ENCODE measurements around the gene PPP1R37.
"Not testable (repeated sequence)": the region's sequence is repeated elsewhere in the genome, so short reads cannot be mapped to it uniquely, and the experiment has no call there.

The PPP1R37 gene

GRCh38 chr19:45096700-45097099 is 3.7 kb downstream of the PPP1R37 start:
- no peak for DNase-seq

- DNase-seq = no peak
These were observed 4.4 kb downstream of the PPP1R37 start for GRCh38 chr19:45097450-45097775.

- peak; percentile 30 for DNase-seq
These were observed 5.0 kb downstream of the PPP1R37 start for GRCh38 chr19:45097776-45098520.

GRCh38 chr19:45098521-45099466 is 5.8 kb downstream of the PPP1R37 start:
- DNase-seq = no peak

GRCh38 chr19:45099467-45100191 is 6.7 kb downstream of the PPP1R37 start:
- no peak for DNase-seq

GRCh38 chr19:45100201-45100600 is 7.2 kb downstream of the PPP1R37 start:
- no peak for DNase-seq

GRCh38 chr19:45100846-45101252 is 7.9 kb downstream of the PPP1R37 start:
- DNase-seq = no peak

- no peak for DNase-seq
These were observed 8.8 kb downstream of the PPP1R37 start for GRCh38 chr19:45101806-45102205.

- DNase-seq = no peak
These were observed 9.5 kb downstream of the PPP1R37 start for GRCh38 chr19:45102481-45102880.

GRCh38 chr19:45103156-45103507 is 10.2 kb downstream of the PPP1R37 start:
- no peak for DNase-seq

GRCh38 chr19:45103508-45104319 is 10.7 kb downstream of the PPP1R37 start:
- DNase-seq = no peak

GRCh38 chr19:45104658-45105349 is 11.8 kb downstream of the PPP1R37 start:
- DNase-seq = no peak

- DNase-seq = not testable (repeated sequence)
These were observed 13.4 kb downstream of the PPP1R37 start for GRCh38 chr19:45106363-45106762.

GRCh38 chr19:45107621-45108150 is 14.7 kb downstream of the PPP1R37 start:
- DNase-seq = no peak

- DNase-seq = peak; percentile 78
These were observed 17.9 kb downstream of the PPP1R37 start for GRCh38 chr19:45110851-45111266.

- DNase-seq = no peak
These were observed 19.3 kb downstream of the PPP1R37 start for GRCh38 chr19:45112111-45112827.

- no peak for DNase-seq
These were observed 20.6 kb downstream of the PPP1R37 start for GRCh38 chr19:45113628-45114027.

- no peak for DNase-seq
These were observed 21.1 kb downstream of the PPP1R37 start for GRCh38 chr19:45114116-45114515.

GRCh38 chr19:45115809-45116615 is 23.0 kb downstream of the PPP1R37 start:
- DNase-seq = no peak

- DNase-seq = peak; percentile 85
These were observed 24.2 kb downstream of the PPP1R37 start for GRCh38 chr19:45117167-45117594.
